ENCODE data around the gene ATRAID. TPM values are rescaled to one million over a fixed set of nuclear protein-coding genes. Genes with fewer than 3 reads are reported as not detected.

Gene ATRAID
- total RNA-seq, 1 donor from 2014 or later = 58.8 TPM

DNA sequence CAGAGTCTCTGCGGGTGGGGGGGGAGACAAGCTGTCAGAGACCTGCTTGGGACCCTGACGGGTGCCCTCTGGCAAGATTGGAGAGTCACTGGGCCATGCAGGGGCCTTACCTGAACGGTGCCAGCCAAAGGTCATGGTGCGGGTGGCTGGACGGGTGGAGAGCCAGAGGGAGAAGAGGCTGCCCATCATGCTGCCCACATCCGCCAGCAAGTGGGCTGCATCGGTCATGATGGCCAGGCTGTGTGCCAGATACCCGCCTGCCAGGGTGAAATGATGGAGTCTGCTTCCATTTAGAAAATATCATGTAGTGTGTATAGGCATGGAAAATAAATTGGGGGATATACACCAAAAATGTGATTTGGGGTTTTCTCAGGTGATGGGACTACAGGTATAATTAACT lies 46.2 kb downstream of the ATRAID start:
- no peak overlapping the region for H3K27ac Mint-ChIP-seq (ENCODE audit: unreplicated experiment)
- H3K36me3 Mint-ChIP-seq (ENCODE audit: unreplicated experiment) = peaks cover 5% of the 10 kb centered on the region
- H3K4me1 Mint-ChIP-seq (ENCODE audit: low read depth, unreplicated experiment) = peaks cover 4% of the 10 kb centered on the region
- H3K27me3 Mint-ChIP-seq (ENCODE audit: unreplicated experiment) = peaks cover 17% of the 10 kb centered on the region
- TF ChIP-seq, protein P1, sequence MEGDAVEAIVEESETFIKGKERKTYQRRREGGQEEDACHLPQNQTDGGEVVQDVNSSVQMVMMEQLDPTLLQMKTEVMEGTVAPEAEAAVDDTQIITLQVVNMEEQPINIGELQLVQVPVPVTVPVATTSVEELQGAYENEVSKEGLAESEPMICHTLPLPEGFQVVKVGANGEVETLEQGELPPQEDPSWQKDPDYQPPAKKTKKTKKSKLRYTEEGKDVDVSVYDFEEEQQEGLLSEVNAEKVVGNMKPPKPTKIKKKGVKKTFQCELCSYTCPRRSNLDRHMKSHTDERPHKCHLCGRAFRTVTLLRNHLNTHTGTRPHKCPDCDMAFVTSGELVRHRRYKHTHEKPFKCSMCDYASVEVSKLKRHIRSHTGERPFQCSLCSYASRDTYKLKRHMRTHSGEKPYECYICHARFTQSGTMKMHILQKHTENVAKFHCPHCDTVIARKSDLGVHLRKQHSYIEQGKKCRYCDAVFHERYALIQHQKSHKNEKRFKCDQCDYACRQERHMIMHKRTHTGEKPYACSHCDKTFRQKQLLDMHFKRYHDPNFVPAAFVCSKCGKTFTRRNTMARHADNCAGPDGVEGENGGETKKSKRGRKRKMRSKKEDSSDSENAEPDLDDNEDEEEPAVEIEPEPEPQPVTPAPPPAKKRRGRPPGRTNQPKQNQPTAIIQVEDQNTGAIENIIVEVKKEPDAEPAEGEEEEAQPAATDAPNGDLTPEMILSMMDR (IDR thresholded peaks at IDR 0.05; ENCODE audit: partially characterized antibody, unreplicated experiment) = no peak
- no peaks in the 10 kb centered on the region for H3K9me3 Mint-ChIP-seq (ENCODE audit: unreplicated experiment)
- DNase-seq = no peak
- no peak overlapping the region for H3K4me3 Mint-ChIP-seq (ENCODE audit: unreplicated experiment)

DNA sequence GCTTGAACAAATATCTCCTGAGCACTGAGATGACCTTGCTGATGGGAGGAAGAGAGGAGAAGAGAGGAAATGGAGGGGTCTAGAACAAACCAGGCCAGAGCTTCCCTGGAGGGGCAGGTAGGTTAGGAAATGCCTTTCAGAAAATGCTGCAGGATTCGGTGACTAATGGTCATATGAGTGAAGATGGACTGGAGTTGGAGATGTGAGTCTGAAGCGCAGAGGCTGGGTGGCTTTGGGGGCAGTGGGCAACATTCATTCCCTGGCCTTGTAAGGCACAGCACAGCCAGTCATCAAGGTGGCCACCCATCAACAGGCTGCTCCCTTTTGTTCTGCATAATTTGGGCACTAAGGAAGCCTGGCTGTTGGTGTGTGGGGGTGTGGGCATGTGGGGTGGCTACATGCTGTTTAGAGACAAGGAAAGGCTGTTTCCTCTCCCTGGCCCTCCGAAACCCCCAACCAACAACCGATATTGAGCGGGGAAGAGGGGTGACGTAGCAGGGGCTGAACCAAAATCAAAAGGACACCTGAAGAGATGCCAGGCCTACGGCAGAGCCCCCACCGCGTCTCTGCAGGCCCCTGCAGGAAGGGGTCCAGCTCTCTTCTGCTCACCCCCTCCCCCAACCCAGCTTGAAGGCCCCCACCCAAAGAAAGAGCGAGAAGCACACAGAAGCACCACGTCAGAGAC lies 49.5 kb downstream of the ATRAID start:
- Mint-ChIP-seq H3K27me3 (ENCODE audit: unreplicated experiment) (peaks cover 32% of the 10 kb centered on the region), H3K27ac (ENCODE audit: unreplicated experiment) (no peak overlapping the region), H3K4me3 (ENCODE audit: unreplicated experiment) (peak overlapping the region; percentile 82), H3K36me3 (ENCODE audit: unreplicated experiment) (peaks cover 5% of the 10 kb centered on the region), H3K4me1 (ENCODE audit: low read depth, unreplicated experiment) (peaks cover 11% of the 10 kb centered on the region), H3K9me3 (ENCODE audit: unreplicated experiment) (peaks cover 4% of the 10 kb centered on the region)
- TF ChIP-seq, protein P1 (IDR thresholded peaks at IDR 0.05; ENCODE audit: partially characterized antibody, unreplicated experiment) = no peak
- no peak for DNase-seq

DNA sequence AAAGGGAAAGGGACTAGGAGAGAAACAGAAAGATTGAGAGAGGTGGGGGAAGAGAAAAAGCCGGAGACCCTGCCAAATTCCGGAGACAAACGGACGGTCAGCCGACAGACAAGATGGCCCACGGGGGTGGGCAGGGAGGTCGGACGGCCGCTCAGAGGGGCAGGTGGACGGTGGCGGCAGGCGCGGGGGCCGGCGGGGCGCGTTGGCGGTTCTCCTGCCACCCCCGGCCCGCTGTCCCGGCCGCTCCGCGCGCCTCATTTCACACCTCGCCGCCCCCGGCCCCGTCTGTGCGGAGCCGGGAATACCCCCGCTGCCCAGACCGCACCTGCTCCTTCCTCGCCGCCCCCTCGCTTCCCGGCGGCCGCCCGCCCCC lies 50.1 kb downstream of the ATRAID start:
- Mint-ChIP-seq H3K36me3 (ENCODE audit: unreplicated experiment) (peaks cover 5% of the 10 kb centered on the region), H3K4me1 (ENCODE audit: low read depth, unreplicated experiment) (peaks cover 11% of the 10 kb centered on the region), H3K27ac (ENCODE audit: unreplicated experiment) (no peak overlapping the region), H3K4me3 (ENCODE audit: unreplicated experiment) (peak overlapping the region; percentile 82), H3K9me3 (ENCODE audit: unreplicated experiment) (peaks cover 4% of the 10 kb centered on the region), H3K27me3 (ENCODE audit: unreplicated experiment) (peaks cover 30% of the 10 kb centered on the region)
- DNase-seq = no peak
- TF ChIP-seq, protein P1 (IDR thresholded peaks at IDR 0.05; ENCODE audit: partially characterized antibody, unreplicated experiment) = no peak

DNA sequence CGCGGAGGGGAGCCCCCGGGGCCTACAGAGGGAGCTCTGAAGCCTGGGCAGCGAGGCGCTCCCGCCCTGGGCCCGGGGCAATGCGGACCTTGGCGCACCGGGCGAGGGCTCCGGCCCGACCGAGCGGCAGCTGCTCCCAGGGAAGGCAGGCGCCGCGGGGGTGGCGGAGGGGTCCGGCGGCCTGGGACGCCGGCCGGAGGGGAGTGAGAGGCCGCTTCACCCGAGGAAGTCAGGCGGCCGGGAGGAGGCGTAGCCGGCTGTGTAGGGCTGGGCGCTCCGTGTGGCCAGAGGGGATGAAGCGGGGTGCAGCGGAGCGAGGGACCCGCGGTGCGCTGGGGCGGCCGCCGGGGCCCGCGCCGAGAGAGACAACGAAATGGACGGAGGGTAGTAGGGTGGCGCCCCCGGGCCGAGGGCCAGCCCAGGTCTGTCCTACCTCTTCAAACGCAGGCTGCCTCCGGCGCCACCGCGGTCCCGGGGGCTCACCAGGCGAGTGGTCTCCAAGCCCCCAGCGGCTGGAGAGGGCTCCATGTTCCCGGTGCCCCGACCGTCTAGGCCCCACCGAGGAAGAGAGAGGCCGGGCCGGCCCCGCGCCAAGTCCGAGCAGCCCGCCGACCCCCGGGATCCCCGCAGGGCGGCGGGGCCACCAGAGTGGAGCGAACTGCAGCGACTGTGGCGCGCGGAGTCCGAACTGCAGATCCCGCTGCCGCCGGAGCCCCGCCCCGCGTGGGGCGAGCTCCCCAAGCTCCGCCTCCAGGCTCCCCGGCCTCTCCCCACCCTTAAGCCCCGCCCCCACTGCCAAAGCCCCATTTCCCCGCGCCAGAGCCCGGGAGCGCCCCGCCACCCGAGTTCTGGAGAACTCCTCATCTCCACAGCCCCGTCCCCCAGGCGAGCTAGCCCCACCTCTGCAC lies 50.8 kb downstream of the ATRAID start, which contains the start of gene SLC30A3:
TSS of gene SLC30A3 (minus strand) at position 669 of the 908 bp plus-strand sequence. CDS start at position 528, 141 bp downstream.
- TF ChIP-seq, protein P1 (IDR thresholded peaks at IDR 0.05; ENCODE audit: partially characterized antibody, unreplicated experiment) = no peak
- H3K4me3 Mint-ChIP-seq (ENCODE audit: unreplicated experiment) = peak within 1 kb of the TSS; percentile 82
- H3K36me3 Mint-ChIP-seq (ENCODE audit: unreplicated experiment) = peaks cover 5% of the 10 kb centered on the region
- no peak within 1 kb of the TSS for H3K27ac Mint-ChIP-seq (ENCODE audit: unreplicated experiment)
- peaks cover 11% of the 10 kb centered on the region for H3K4me1 Mint-ChIP-seq (ENCODE audit: low read depth, unreplicated experiment)
- DNase-seq = peak; percentile 60
- peaks cover 4% of the 10 kb centered on the region for H3K9me3 Mint-ChIP-seq (ENCODE audit: unreplicated experiment)
- peaks cover 27% of the 10 kb centered on the region for H3K27me3 Mint-ChIP-seq (ENCODE audit: unreplicated experiment)
